K562 (cell line): ENCODE measurements around the gene CDC20.

ENCODE experiments used
- ASH1L ChIP-seq: fragments of 450-650 bp; IDR thresholded peaks from 2 replicates; pipeline ENCODE4 v1.6.1; 2018; ENCODE audit warnings: borderline replicate concordance, mild to moderate bottlenecking, low read depth; ENCODE audit not compliant: partially characterized antibody
- HDAC2 ChIP-seq: fragments of 450-650 bp; IDR thresholded peaks from 2 replicates; pipeline ENCODE4 v1.6.1; 2016; ENCODE audit warnings: mild to moderate bottlenecking
- POLR2AphosphoS5 ChIP-seq: IDR thresholded peaks from 2 replicates; pipeline ENCODE4 v1.6.1; 2011; ENCODE audit warnings: mild to moderate bottlenecking, low read depth, low read length, moderate library complexity; ENCODE audit not compliant: control insufficient read depth, insufficient read depth
- RAD21 ChIP-seq, 2 experiments: fragments of 250-450 bp in 1 of 2; fragments of 450-650 bp in 1 of 2; sonication (Bioruptor Pico) in 1 of 2; formaldehyde crosslinking in 1 of 2; IDR thresholded peaks in 1 of 2; conservative IDR thresholded peaks in 1 of 2; 2 replicates each; pipeline versions ENCODE4 v1.4.0 to v1.8.0; 2020 to 2022; ENCODE audit warnings: mild to moderate bottlenecking in 2 of 2, moderate library complexity in 1 of 2
- ZNF274 ChIP-seq: IDR thresholded peaks from 2 replicates; pipeline ENCODE4 v1.6.1; 2011; ENCODE audit warnings: low read depth, mild to moderate bottlenecking, low read length, moderate library complexity, borderline replicate concordance
- ZNF398 ChIP-seq: fragments of 250-450 bp; sonication (Bioruptor Pico); IDR thresholded peaks from 2 replicates; pipeline ENCODE4 v1.8.0; 2021; ENCODE audit warnings: moderate library complexity, mild to moderate bottlenecking, inconsistent platforms
- TF ChIP-seq, protein P1 (sequence below): sonication (generic); formaldehyde crosslinking; IDR thresholded peaks from 2 replicates; pipeline ENCODE4 v1.9.0; 2022; ENCODE audit warnings: mild to moderate bottlenecking, missing genetic modification reagents
- TF ChIP-seq, protein P2 (sequence below): fragments of 250-450 bp; sonication (Bioruptor Pico); IDR thresholded peaks from 2 replicates; pipeline ENCODE4 v1.5.0; 2021; ENCODE audit warnings: mild to moderate bottlenecking, borderline replicate concordance
- TF ChIP-seq, protein P3 (sequence below), 3 experiments: IDR thresholded peaks in 2 of 3; conservative IDR thresholded peaks in 1 of 3; 2 replicates each; pipeline ENCODE4 v1.5.1; 2011 to 2012; ENCODE audit warnings: low read length in 3 of 3, mild to moderate bottlenecking in 3 of 3, control low read depth in 2 of 3, improper control_type of control experiment in 1 of 3, inconsistent platforms in 1 of 3, low read depth in 1 of 3, mixed read lengths in 1 of 3, moderate library complexity in 1 of 3; ENCODE audit not compliant: insufficient read depth in 2 of 3

GRCh38 chr1:43372172-43372571, 13.4 kb downstream of the CDC20 start:
- no peak for TF ChIP-seq ZNF398 (CRISPR knock-in tag)
- TF ChIP-seq, protein P1, sequence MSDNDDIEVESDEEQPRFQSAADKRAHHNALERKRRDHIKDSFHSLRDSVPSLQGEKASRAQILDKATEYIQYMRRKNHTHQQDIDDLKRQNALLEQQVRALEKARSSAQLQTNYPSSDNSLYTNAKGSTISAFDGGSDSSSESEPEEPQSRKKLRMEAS (CRISPR knock-in tag): no peak
- no peak for TF ChIP-seq POLR2AphosphoS5
- no peak for TF ChIP-seq ZNF274
- TF ChIP-seq HDAC2: no peak
- no peak for TF ChIP-seq ASH1L
- TF ChIP-seq, protein P2, sequence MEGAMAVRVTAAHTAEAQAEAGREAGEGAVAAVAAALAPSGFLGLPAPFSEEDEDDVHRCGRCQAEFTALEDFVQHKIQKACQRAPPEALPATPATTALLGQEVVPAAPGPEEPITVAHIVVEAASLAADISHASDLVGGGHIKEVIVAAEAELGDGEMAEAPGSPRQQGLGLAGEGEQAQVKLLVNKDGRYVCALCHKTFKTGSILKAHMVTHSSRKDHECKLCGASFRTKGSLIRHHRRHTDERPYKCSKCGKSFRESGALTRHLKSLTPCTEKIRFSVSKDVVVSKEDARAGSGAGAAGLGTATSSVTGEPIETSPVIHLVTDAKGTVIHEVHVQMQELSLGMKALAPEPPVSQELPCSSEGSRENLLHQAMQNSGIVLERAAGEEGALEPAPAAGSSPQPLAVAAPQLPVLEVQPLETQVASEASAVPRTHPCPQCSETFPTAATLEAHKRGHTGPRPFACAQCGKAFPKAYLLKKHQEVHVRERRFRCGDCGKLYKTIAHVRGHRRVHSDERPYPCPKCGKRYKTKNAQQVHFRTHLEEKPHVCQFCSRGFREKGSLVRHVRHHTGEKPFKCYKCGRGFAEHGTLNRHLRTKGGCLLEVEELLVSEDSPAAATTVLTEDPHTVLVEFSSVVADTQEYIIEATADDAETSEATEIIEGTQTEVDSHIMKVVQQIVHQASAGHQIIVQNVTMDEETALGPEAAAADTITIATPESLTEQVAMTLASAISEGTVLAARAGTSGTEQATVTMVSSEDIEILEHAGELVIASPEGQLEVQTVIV (CRISPR knock-in tag): no peak
- TF ChIP-seq RAD21 (CRISPR knock-in tag; conservative IDR thresholded peaks at IDR 0.05 in 1 of 2, IDR thresholded peaks at IDR 0.05 in 1 of 2): no peak
- TF ChIP-seq, protein P3, sequence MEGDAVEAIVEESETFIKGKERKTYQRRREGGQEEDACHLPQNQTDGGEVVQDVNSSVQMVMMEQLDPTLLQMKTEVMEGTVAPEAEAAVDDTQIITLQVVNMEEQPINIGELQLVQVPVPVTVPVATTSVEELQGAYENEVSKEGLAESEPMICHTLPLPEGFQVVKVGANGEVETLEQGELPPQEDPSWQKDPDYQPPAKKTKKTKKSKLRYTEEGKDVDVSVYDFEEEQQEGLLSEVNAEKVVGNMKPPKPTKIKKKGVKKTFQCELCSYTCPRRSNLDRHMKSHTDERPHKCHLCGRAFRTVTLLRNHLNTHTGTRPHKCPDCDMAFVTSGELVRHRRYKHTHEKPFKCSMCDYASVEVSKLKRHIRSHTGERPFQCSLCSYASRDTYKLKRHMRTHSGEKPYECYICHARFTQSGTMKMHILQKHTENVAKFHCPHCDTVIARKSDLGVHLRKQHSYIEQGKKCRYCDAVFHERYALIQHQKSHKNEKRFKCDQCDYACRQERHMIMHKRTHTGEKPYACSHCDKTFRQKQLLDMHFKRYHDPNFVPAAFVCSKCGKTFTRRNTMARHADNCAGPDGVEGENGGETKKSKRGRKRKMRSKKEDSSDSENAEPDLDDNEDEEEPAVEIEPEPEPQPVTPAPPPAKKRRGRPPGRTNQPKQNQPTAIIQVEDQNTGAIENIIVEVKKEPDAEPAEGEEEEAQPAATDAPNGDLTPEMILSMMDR (IDR thresholded peaks at IDR 0.05 in 2 of 3, conservative IDR thresholded peaks at IDR 0.05 in 1 of 3; ENCODE audit: insufficient read depth in 2 of 3, low read depth in 1 of 3, low read length in 3 of 3): no peak
